ENCODE measurements around the gene MAP3K8.
A peak's percentile ranks its signal among the peaks of the same experiment; 100 is the strongest.

Gene MAP3K8

DNA sequence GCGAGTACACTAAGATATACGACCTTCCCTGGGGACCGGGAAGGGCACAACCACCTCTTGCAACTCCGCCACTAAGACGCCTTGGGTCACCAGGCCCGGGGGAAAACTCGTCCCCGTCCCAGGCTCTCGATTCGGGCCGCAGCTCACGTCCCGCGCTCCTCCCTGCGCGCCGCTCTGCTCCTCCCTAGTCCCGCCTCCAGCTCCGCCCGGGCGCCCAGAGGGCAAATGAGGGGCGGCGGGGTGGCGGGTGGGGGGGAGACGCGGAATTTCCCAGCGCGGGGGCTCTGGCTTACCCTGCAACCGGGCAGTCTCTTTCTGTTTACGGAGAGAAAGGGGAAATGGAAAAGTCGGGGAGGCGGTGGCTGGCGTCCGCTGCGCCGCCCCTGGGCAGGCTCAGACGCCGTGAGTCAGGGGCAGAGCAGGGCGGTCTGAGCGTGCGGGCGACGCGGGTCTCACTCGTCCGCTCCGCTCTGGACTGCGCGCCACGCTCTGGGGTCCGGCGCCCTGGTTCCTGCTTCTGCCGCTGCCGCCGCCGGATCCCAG lies at the start of gene MAP3K8:
Gene MAP3K8 (plus strand): TSS at position 455 of the 543 bp plus-strand sequence. CDS start 4,755 bp downstream, outside the sequence.
- H3K9ac ChIP-seq (ENCODE audit: low read length) = peak within 1 kb of the TSS; percentile 99
- H3K9me3 ChIP-seq (ENCODE audit: control insufficient read depth, low read length) = no peaks in the 10 kb centered on the region
- no peaks in the 10 kb centered on the region for H3K27me3 ChIP-seq (ENCODE audit: control insufficient read depth, insufficient read depth, low read length)
- H3K4me1 ChIP-seq (ENCODE audit: control insufficient read depth, insufficient read depth, low read length) = peaks cover 47% of the 10 kb centered on the region
- H3K4me3 ChIP-seq (ENCODE audit: low read length) = peak within 1 kb of the TSS; percentile 72
- H3K36me3 ChIP-seq (ENCODE audit: control insufficient read depth, insufficient read depth, low read length) = no peaks in the 10 kb centered on the region

DNA sequence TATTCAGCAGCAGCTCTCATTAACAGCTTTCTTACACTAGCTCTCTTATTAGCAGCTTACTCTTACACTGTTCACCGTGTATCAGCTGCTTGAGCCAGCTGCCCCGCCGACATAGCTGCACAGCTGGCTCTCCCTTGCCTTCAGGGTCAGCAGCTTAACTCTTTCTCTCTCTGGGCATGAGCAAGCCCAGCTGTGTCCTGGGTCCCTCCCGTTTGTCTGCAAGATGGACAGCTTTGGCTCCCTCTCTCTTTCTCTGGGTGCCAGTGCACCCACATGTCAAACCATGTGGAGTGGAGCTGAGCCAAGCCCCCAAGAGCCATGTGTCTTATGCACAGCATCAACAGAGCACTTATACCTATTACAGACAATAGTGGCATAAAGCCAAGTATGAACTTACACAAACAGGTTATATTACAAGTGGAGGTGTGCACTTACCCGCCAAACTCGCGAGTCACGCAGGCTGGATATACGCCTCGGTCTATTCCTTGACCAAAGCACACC lies 49.2 kb upstream of the MAP3K8 start:
- no peak overlapping the region for H3K4me3 ChIP-seq (ENCODE audit: low read length)
- H3K27me3 ChIP-seq (ENCODE audit: control insufficient read depth, insufficient read depth, low read length) = no peaks in the 10 kb centered on the region
- no peaks in the 10 kb centered on the region for H3K9me3 ChIP-seq (ENCODE audit: control insufficient read depth, low read length)
- no peaks in the 10 kb centered on the region for H3K4me1 ChIP-seq (ENCODE audit: control insufficient read depth, insufficient read depth, low read length)
- H3K9ac ChIP-seq (ENCODE audit: low read length) = no peak overlapping the region
- H3K36me3 ChIP-seq (ENCODE audit: control insufficient read depth, insufficient read depth, low read length) = no peaks in the 10 kb centered on the region

DNA sequence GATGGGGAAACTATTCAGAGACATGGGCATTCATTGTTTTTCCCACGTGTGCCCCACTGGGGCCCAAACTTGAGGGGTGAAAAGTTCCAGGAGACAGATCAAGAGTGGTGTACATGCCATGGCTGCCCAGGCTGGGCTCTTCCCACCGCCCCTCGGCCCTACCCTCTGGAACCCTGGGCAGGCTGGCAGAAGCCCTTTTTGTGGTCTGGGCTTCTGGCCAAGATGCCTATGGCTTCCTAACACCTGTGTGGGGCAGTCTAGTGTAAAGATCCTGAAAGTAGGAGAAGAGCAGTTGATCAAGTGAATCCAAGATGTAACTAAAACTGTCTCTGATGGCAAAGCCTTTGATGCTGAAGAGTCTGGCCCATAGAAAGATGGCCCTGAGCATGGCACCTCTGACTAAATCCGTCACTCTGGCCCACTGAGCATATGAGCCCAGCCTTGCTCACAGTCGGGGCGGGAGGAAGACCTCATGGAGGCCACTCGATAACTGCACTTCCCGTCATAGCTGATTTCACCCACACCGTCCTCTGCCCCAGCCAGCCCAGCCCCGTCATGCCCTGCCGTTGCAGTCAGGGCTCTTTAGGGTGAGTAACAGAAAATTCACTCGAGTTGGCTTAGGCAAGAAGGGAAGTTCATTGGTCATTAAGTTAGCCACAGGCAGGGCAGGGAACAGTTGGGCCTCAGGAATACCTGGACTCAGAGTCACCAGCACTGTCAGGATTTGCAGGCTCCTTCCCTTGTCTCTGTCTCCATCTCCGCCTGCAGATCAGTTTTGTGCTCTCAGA lies 47.0 kb upstream of the MAP3K8 start:
- Histone ChIP-seq H3K4me3 (ENCODE audit: low read length) (no peak overlapping the region), H3K9me3 (ENCODE audit: control insufficient read depth, low read length) (no peaks in the 10 kb centered on the region), H3K9ac (ENCODE audit: low read length) (no peak overlapping the region), H3K4me1 (ENCODE audit: control insufficient read depth, insufficient read depth, low read length) (no peaks in the 10 kb centered on the region), H3K36me3 (ENCODE audit: control insufficient read depth, insufficient read depth, low read length) (no peaks in the 10 kb centered on the region), H3K27me3 (ENCODE audit: control insufficient read depth, insufficient read depth, low read length) (no peaks in the 10 kb centered on the region)

DNA sequence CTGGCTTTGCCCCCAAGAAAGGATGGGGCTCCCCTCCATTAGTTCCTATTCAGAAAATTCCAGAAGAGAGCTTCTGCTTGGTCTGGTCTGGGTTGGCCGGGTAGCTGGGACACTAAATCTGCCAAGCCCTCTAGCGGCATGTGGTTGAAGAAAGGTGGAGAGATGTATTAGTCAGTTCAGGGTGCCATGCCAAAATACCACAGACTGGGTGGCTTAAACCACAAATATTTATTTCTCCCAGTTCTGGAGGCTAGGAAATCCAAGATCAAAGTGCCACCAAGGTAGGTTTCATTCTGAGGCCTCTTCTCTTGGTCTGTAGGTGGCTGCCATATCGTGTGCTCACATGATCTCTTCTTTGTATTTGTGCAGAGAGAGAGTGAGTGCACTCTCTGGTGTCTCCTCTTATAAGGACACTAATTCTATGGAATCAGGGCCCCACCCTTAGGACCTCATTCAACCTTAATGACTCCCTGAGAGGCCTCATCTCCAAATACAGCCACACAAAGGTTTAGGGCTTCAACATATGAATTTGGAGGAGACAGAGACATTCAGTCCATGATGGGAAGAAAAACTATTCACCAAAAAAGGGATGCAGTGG lies 46.2 kb upstream of the MAP3K8 start:
- Histone ChIP-seq H3K9me3 (ENCODE audit: control insufficient read depth, low read length) (no peaks in the 10 kb centered on the region), H3K27me3 (ENCODE audit: control insufficient read depth, insufficient read depth, low read length) (no peaks in the 10 kb centered on the region), H3K9ac (ENCODE audit: low read length) (no peak overlapping the region), H3K36me3 (ENCODE audit: control insufficient read depth, insufficient read depth, low read length) (no peaks in the 10 kb centered on the region), H3K4me3 (ENCODE audit: low read length) (no peak overlapping the region), H3K4me1 (ENCODE audit: control insufficient read depth, insufficient read depth, low read length) (peaks cover 5% of the 10 kb centered on the region)

GRCh38 chr10:30389543-30389942 lies 44.4 kb upstream of the MAP3K8 start:
- peaks cover 6% of the 10 kb centered on the region for H3K4me1 ChIP-seq (ENCODE audit: control insufficient read depth, insufficient read depth, low read length)
- no peaks in the 10 kb centered on the region for H3K27me3 ChIP-seq (ENCODE audit: control insufficient read depth, insufficient read depth, low read length)
- H3K4me3 ChIP-seq (ENCODE audit: low read length) = no peak overlapping the region
- H3K9ac ChIP-seq (ENCODE audit: low read length) = no peak overlapping the region
- no peaks in the 10 kb centered on the region for H3K36me3 ChIP-seq (ENCODE audit: control insufficient read depth, insufficient read depth, low read length)
- H3K9me3 ChIP-seq (ENCODE audit: control insufficient read depth, low read length) = no peaks in the 10 kb centered on the region

DNA sequence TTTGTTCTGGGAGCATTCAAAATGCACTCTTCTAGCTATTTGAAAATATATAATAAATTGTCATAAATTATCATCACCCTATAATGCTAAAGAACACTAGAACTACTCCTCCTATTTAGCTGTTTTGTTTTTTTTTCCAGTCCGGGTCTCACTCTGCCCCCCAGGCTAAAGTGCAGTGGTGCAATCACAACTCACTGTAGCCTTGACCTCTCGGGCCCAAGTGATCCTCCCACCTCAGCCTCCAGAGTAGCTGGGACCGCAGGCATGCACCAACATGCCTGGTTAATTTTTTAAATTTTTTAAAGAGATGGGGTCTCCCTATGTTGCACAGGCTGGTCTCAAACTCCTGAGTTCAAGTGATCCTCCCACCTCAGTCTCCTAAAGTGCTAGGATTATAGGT lies 43.8 kb upstream of the MAP3K8 start:
- H3K27me3 ChIP-seq (ENCODE audit: control insufficient read depth, insufficient read depth, low read length) = no peaks in the 10 kb centered on the region
- H3K4me3 ChIP-seq (ENCODE audit: low read length) = no peak overlapping the region
- no peaks in the 10 kb centered on the region for H3K9me3 ChIP-seq (ENCODE audit: control insufficient read depth, low read length)
- H3K36me3 ChIP-seq (ENCODE audit: control insufficient read depth, insufficient read depth, low read length) = no peaks in the 10 kb centered on the region
- H3K4me1 ChIP-seq (ENCODE audit: control insufficient read depth, insufficient read depth, low read length) = peaks cover 6% of the 10 kb centered on the region
- H3K9ac ChIP-seq (ENCODE audit: low read length) = no peak overlapping the region

DNA sequence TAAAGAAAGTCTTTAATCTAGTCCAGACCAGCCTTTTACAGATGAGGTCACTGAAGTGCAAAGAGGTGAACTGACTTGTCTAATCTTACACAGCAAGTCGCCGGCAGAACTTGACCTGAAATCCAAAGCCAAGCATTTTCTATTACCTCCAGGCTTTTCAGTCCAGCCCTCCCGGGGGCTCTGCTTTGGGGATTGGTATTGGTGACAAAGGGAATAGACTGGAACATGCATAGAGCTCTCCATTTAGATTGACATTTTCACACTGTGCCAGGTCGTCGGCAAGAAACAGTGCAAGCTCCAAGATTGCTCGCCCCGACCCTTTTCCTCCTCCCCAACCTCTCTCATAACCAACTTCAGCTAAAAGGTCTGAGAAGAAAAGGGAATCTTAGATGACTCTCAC lies 42.7 kb upstream of the MAP3K8 start:
- Histone ChIP-seq H3K27me3 (ENCODE audit: control insufficient read depth, insufficient read depth, low read length) (no peaks in the 10 kb centered on the region), H3K4me1 (ENCODE audit: control insufficient read depth, insufficient read depth, low read length) (peaks cover 6% of the 10 kb centered on the region), H3K9ac (ENCODE audit: low read length) (no peak overlapping the region), H3K4me3 (ENCODE audit: low read length) (no peak overlapping the region), H3K9me3 (ENCODE audit: control insufficient read depth, low read length) (no peaks in the 10 kb centered on the region), H3K36me3 (ENCODE audit: control insufficient read depth, insufficient read depth, low read length) (no peaks in the 10 kb centered on the region)

GRCh38 chr10:30392564-30392990 lies 41.4 kb upstream of the MAP3K8 start:
- H3K27me3 ChIP-seq (ENCODE audit: control insufficient read depth, insufficient read depth, low read length) = no peaks in the 10 kb centered on the region
- no peaks in the 10 kb centered on the region for H3K36me3 ChIP-seq (ENCODE audit: control insufficient read depth, insufficient read depth, low read length)
- H3K9me3 ChIP-seq (ENCODE audit: control insufficient read depth, low read length) = no peaks in the 10 kb centered on the region
- no peak overlapping the region for H3K9ac ChIP-seq (ENCODE audit: low read length)
- H3K4me1 ChIP-seq (ENCODE audit: control insufficient read depth, insufficient read depth, low read length) = peaks cover 6% of the 10 kb centered on the region
- no peak overlapping the region for H3K4me3 ChIP-seq (ENCODE audit: low read length)

- H3K4me3 ChIP-seq (ENCODE audit: low read length) = no peak overlapping the region
- no peak overlapping the region for H3K9ac ChIP-seq (ENCODE audit: low read length)
- no peaks in the 10 kb centered on the region for H3K9me3 ChIP-seq (ENCODE audit: control insufficient read depth, low read length)
- no peaks in the 10 kb centered on the region for H3K27me3 ChIP-seq (ENCODE audit: control insufficient read depth, insufficient read depth, low read length)
- no peaks in the 10 kb centered on the region for H3K36me3 ChIP-seq (ENCODE audit: control insufficient read depth, insufficient read depth, low read length)
- peaks cover 6% of the 10 kb centered on the region for H3K4me1 ChIP-seq (ENCODE audit: control insufficient read depth, insufficient read depth, low read length)
These were observed 37.7 kb upstream of the MAP3K8 start for GRCh38 chr10:30396293-30396692.

DNA sequence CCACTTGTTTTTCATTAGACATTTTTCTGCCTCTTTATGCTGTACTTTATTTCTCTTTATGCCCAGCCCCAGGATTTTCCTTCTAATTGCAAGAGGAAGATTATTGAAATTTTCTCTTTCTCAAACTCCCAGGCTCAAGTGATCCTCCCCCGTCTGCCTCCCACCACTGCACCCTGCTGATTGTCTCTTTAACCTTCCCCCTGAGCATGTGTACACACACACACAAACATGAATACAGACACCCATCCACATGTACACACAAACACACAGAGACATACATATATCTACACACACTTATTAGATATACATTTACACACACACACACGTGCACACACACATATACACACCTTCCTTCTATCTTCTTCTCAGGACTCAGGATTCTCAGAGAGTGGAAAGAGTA lies 37.3 kb upstream of the MAP3K8 start:
- no peaks in the 10 kb centered on the region for H3K27me3 ChIP-seq (ENCODE audit: control insufficient read depth, insufficient read depth, low read length)
- no peak overlapping the region for H3K4me3 ChIP-seq (ENCODE audit: low read length)

GRCh38 chr10:30398193-30398592 lies 35.8 kb upstream of the MAP3K8 start:
- no peak overlapping the region for H3K4me3 ChIP-seq (ENCODE audit: low read length)
- no peaks in the 10 kb centered on the region for H3K36me3 ChIP-seq (ENCODE audit: control insufficient read depth, insufficient read depth, low read length)
- no peaks in the 10 kb centered on the region for H3K9me3 ChIP-seq (ENCODE audit: control insufficient read depth, low read length)
- no peaks in the 10 kb centered on the region for H3K27me3 ChIP-seq (ENCODE audit: control insufficient read depth, insufficient read depth, low read length)
- H3K4me1 ChIP-seq (ENCODE audit: control insufficient read depth, insufficient read depth, low read length) = no peaks in the 10 kb centered on the region
- H3K9ac ChIP-seq (ENCODE audit: low read length) = no peak overlapping the region

More for the DNA sequence above, 37.3 kb upstream of the MAP3K8 start:
- Histone ChIP-seq H3K9ac (ENCODE audit: low read length) (no peak overlapping the region), H3K36me3 (ENCODE audit: control insufficient read depth, insufficient read depth, low read length) (no peaks in the 10 kb centered on the region), H3K4me1 (ENCODE audit: control insufficient read depth, insufficient read depth, low read length) (peaks cover 6% of the 10 kb centered on the region), H3K9me3 (ENCODE audit: control insufficient read depth, low read length) (no peaks in the 10 kb centered on the region)

- Histone ChIP-seq H3K4me1 (ENCODE audit: control insufficient read depth, insufficient read depth, low read length) (no peaks in the 10 kb centered on the region), H3K27me3 (ENCODE audit: control insufficient read depth, insufficient read depth, low read length) (no peaks in the 10 kb centered on the region), H3K36me3 (ENCODE audit: control insufficient read depth, insufficient read depth, low read length) (no peaks in the 10 kb centered on the region), H3K9me3 (ENCODE audit: control insufficient read depth, low read length) (no peaks in the 10 kb centered on the region), H3K9ac (ENCODE audit: low read length) (no peak overlapping the region), H3K4me3 (ENCODE audit: low read length) (no peak overlapping the region)
These were observed 35.2 kb upstream of the MAP3K8 start for GRCh38 chr10:30398788-30399187.
